ENCODE measurements around the gene SF1. TPM values are rescaled to one million over a fixed set of nuclear protein-coding genes. Genes with fewer than 3 reads are reported as not detected.
A peak's percentile ranks its signal among the peaks of the same experiment; 100 is the strongest.

The SF1 gene
- total and polyA plus RNA-seq, 2 donors (not counting 3 experiments of a cell fraction or from before 2014, with no cell fraction given) = 95.0 to 342 TPM

DNA sequence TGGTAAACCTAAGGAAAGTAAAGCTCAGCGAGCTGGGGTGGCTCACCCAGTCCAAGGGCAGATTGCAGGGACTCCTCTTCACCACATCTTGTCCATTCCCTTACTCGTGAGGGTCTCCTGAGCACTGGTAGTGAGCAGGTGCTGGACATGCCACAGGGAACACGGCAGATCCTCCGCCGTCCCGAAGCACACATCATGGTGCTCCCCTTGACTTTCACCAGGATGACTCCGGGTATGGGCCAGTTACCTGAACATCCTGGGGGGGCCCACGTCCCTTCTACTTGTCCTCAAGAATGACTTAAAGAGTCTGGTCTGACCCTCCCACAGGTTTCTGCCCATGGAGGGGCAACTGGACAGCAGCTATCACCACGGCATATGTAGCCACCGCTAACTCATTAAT lies 8.0 kb upstream of the SF1 start:
- no peak overlapping the region for H3K9ac ChIP-seq (replicated peaks; ENCODE audit: extremely low read depth, insufficient read depth, low read length)
- H3K4me2 ChIP-seq (ENCODE audit: insufficient read depth, low read length) = no peak overlapping the region
- H3K4me3 ChIP-seq (replicated peaks in 1 of 3; ENCODE audit: insufficient read depth in 1 of 3, low read depth in 1 of 3, low read length in 3 of 3) = no peak overlapping the region
- dilution Hi-C loops (cut with MboI; ENCODE audit: extremely low pct_ligation_motif_present, low sequenced_read_pairs) = no loop called here
- H3K79me2 ChIP-seq (ENCODE audit: control insufficient read depth, insufficient read depth, low read length) = no peaks in the 10 kb centered on the region
- H3K9me3 ChIP-seq (replicated peaks; ENCODE audit: control insufficient read depth, insufficient read depth, low read length) = no peaks in the 10 kb centered on the region
- no peak for TF ChIP-seq MYC (IDR thresholded peaks at IDR 0.05; ENCODE audit: low read depth, low read length)
- TF ChIP-seq, protein P1, sequence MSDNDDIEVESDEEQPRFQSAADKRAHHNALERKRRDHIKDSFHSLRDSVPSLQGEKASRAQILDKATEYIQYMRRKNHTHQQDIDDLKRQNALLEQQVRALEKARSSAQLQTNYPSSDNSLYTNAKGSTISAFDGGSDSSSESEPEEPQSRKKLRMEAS (IDR thresholded peaks at IDR 0.05; ENCODE audit: insufficient read depth, insufficient read length) = no peak
- TF ChIP-seq FOS (IDR thresholded peaks at IDR 0.05; ENCODE audit: borderline replicate concordance, insufficient read depth, low read length) = no peak
- TF ChIP-seq, protein P2, sequence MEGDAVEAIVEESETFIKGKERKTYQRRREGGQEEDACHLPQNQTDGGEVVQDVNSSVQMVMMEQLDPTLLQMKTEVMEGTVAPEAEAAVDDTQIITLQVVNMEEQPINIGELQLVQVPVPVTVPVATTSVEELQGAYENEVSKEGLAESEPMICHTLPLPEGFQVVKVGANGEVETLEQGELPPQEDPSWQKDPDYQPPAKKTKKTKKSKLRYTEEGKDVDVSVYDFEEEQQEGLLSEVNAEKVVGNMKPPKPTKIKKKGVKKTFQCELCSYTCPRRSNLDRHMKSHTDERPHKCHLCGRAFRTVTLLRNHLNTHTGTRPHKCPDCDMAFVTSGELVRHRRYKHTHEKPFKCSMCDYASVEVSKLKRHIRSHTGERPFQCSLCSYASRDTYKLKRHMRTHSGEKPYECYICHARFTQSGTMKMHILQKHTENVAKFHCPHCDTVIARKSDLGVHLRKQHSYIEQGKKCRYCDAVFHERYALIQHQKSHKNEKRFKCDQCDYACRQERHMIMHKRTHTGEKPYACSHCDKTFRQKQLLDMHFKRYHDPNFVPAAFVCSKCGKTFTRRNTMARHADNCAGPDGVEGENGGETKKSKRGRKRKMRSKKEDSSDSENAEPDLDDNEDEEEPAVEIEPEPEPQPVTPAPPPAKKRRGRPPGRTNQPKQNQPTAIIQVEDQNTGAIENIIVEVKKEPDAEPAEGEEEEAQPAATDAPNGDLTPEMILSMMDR (IDR thresholded peaks at IDR 0.05; ENCODE audit: extremely low read depth in 1 of 2, insufficient read depth in 1 of 2, low read depth in 1 of 2, low read length in 2 of 2) = no peak
- TF ChIP-seq GATA2 (IDR thresholded peaks at IDR 0.05; ENCODE audit: insufficient read depth, insufficient read length, low read depth, low read length) = no peak
- no peak for TF ChIP-seq POLR2A (IDR thresholded peaks at IDR 0.05; ENCODE audit: low read depth, low read length)
- no peak for TF ChIP-seq POLR2AphosphoS5 (IDR thresholded peaks at IDR 0.05; ENCODE audit: insufficient read depth, low read depth, low read length)
- no peak for TF ChIP-seq EZH2 (IDR thresholded peaks at IDR 0.05; ENCODE audit: borderline replicate concordance, low read depth, low read length, severe bottlenecking)
- TF ChIP-seq JUN (IDR thresholded peaks at IDR 0.05; ENCODE audit: borderline replicate concordance, insufficient read depth, insufficient read length, low read depth) = no peak
- no TSS peak for BruUV-seq (replicated peaks)
- H4K20me1 ChIP-seq (replicated peaks; ENCODE audit: control insufficient read depth, extremely low read depth, insufficient read depth, low read length) = no peaks in the 10 kb centered on the region
- H3K27ac ChIP-seq (ENCODE audit: insufficient read depth, low read depth, low read length) = no peak overlapping the region
- DNase-seq (ENCODE audit: low read depth, low spot score) = no peak
- CTCF ChIA-PET = interaction anchor here (0.6 to 3.4 kb wide), 8 partner anchors 14 to 331 kb away, joined by 3 to 32 read pairs (median 4); partner anchors contain the start of genes CDC42BPG and ZNHIT2
- intact Hi-C loops (cut with micrococcal nuclease) = loop anchor here (2.0 kb wide), 2 partner anchors 14 to 58 kb away; partner anchors contain the start of gene CDC42BPG
- no peaks in the 10 kb centered on the region for H3K27me3 ChIP-seq (ENCODE audit: control insufficient read depth in 2 of 2, insufficient read depth in 2 of 2, low read length in 2 of 2)
- FAIRE-seq = peak; percentile 66
- peaks cover 0 to 11% of the 10 kb centered on the region in 2 experiments for H3K36me3 ChIP-seq (ENCODE audit: control insufficient read depth in 2 of 2, extremely low read depth in 1 of 2, insufficient read depth in 2 of 2, low read length in 2 of 2)
- no peaks in the 10 kb centered on the region for H3K4me1 ChIP-seq (ENCODE audit: control insufficient read depth, extremely low read depth, insufficient read depth, low read length)
- H2AFZ ChIP-seq (ENCODE audit: low read depth, low read length) = no peak overlapping the region
- POLR2A ChIA-PET = no interaction called here
- H3K9me1 ChIP-seq (replicated peaks; ENCODE audit: control insufficient read depth, extremely low read depth, insufficient read depth, low read length) = no peaks in the 10 kb centered on the region

All from endothelial cell of umbilical vein (primary cell).